Renal cortical epithelial cell (primary cell): Measurements from ENCODE around the gene TCEAL4. TPM values are rescaled to one million over a fixed set of nuclear protein-coding genes. Genes with fewer than 3 reads are reported as not detected.

Experiments
- total RNA-seq: library from RNA; depleted of rRNA; stranded (reverse); fragments of >200 nt; gene quantifications from 2 replicates; pipeline ENCODE4 v1.2.3, GENCODE V29; 2014

The TCEAL4 gene
- total RNA-seq, 1 donor from 2014 or later: 66.4 TPM

Other genes starting within 250 kb of the TCEAL4 start
- gene TCEAL9, start 229.0 kb upstream of the TCEAL4 start, total RNA-seq: 123 and 164 TPM in 2 replicates
- gene BEX3, start 209.0 kb upstream of the TCEAL4 start, total RNA-seq: 155 and 424 TPM in 2 replicates
- 0.25 TPM in 1 of 2 replicates, not detected in the other for gene RAB40A, start 66.0 kb upstream of the TCEAL4 start, total RNA-seq
- 5.4 and 10.4 TPM in 2 replicates for gene TCEAL3, start 22.4 kb downstream of the TCEAL4 start, total RNA-seq
- 19.6 and 28.8 TPM in 2 replicates for gene TCEAL1, start 43.5 kb downstream of the TCEAL4 start, total RNA-seq
- 614 and 1,078 TPM in 2 replicates for gene MORF4L2, start 101.2 kb downstream of the TCEAL4 start, total RNA-seq
- not detected in 2 replicates for gene TMEM31, start 125.4 kb downstream of the TCEAL4 start, total RNA-seq
- gene PLP1, start 191.3 kb downstream of the TCEAL4 start, total RNA-seq: 0.17 TPM in 1 of 2 replicates, not detected in the other
- 1.9 and 3.4 TPM in 2 replicates for gene RAB9B, start 246.7 kb downstream of the TCEAL4 start, total RNA-seq